ENCODE results near the gene CST3.
"Not testable (repeated sequence)": the region's sequence is repeated elsewhere in the genome, so short reads cannot be mapped to it uniquely, and the experiment has no call there.

Gene CST3

GRCh38 chr20:23643659-23644058 lies 5.9 kb upstream of the CST3 start:
- no peak for DNase-seq (ENCODE audit: low read depth, low spot score)

GRCh38 chr20:23641936-23642751 lies 4.4 kb upstream of the CST3 start:
- DNase-seq (ENCODE audit: low read depth, low spot score): no peak

GRCh38 chr20:23640671-23641667 lies 3.2 kb upstream of the CST3 start:
- no peak for DNase-seq (ENCODE audit: low read depth, low spot score)

- DNase-seq (ENCODE audit: low read depth, low spot score): no peak
Observed at GRCh38 chr20:23640018-23640601, 2.4 kb upstream of the CST3 start.

- no peak for DNase-seq (ENCODE audit: low read depth, low spot score)
Observed at GRCh38 chr20:23639490-23639958, 1.8 kb upstream of the CST3 start.

- DNase-seq (ENCODE audit: low read depth, low spot score): no peak
Observed at GRCh38 chr20:23638309-23638708, 554 bp upstream of the CST3 start.

GRCh38 chr20:23636908-23637281 lies 860 bp downstream of the CST3 start:
- DNase-seq (ENCODE audit: low read depth, low spot score): no peak

GRCh38 chr20:23636182-23636907 lies 1.4 kb downstream of the CST3 start:
- no peak for DNase-seq (ENCODE audit: low read depth, low spot score)

GRCh38 chr20:23635768-23636090 lies 2.0 kb downstream of the CST3 start:
- DNase-seq (ENCODE audit: low read depth, low spot score): not testable (repeated sequence)

GRCh38 chr20:23634985-23635767 lies 2.6 kb downstream of the CST3 start:
- no peak for DNase-seq (ENCODE audit: low read depth, low spot score)

- no peak for DNase-seq (ENCODE audit: low read depth, low spot score)
Observed at GRCh38 chr20:23634044-23634801, 3.5 kb downstream of the CST3 start.

GRCh38 chr20:23632711-23633573 lies 4.8 kb downstream of the CST3 start:
- no peak for DNase-seq (ENCODE audit: low read depth, low spot score)

GRCh38 chr20:23631981-23632710 lies 5.6 kb downstream of the CST3 start:
- no peak for DNase-seq (ENCODE audit: low read depth, low spot score)

- no peak for DNase-seq (ENCODE audit: low read depth, low spot score)
Observed at GRCh38 chr20:23631226-23631822, 6.4 kb downstream of the CST3 start.

GRCh38 chr20:23630392-23630849 lies 7.3 kb downstream of the CST3 start:
- DNase-seq (ENCODE audit: low read depth, low spot score): no peak

GRCh38 chr20:23629542-23630391 lies 8.0 kb downstream of the CST3 start:
- DNase-seq (ENCODE audit: low read depth, low spot score): no peak

- DNase-seq (ENCODE audit: low read depth, low spot score): no peak
Observed at GRCh38 chr20:23629017-23629541, 8.7 kb downstream of the CST3 start.

Data from iPS DF 19.7 (cell line).